GM12878 (cell line): ENCODE measurements around the gene ITSN1. TPM values are rescaled to one million over a fixed set of nuclear protein-coding genes. Genes with fewer than 3 reads are reported as not detected.

Experiments
- ATAC-seq: fragments of 200-7000 bp; cut with Tn5 transposase; 3 replicates; pipeline ENCODE4 v1.9.1; 2020; ENCODE audit warnings: mild to moderate bottlenecking, moderate library complexity
- BruUV-seq: library from RNA; stranded (reverse); fragments of 400-500 nt; replicated peaks from 2 replicates; lab custom pipeline; 2021; lab: Mats Ljungman, UMichigan
- CTCF ChIA-PET: fragments of 300-600 bp; sonication (Branson Sonifier 250); formaldehyde crosslinking; extraction: SDS; loops from one replicate; lab custom pipeline; 2021; ENCODE audit warnings: inconsistent platforms; lab: Yijun Ruan, JAX
- POLR2A ChIA-PET: fragments of 350-600 bp; formaldehyde crosslinking; extraction: SDS; loops from one replicate; lab custom pipeline; 2021; ENCODE audit warnings: inconsistent platforms; lab: Charles Lee
- RAD21 ChIA-PET: fragments of 300-600 bp; sonication (Branson Sonifier 250); formaldehyde crosslinking; loops from one replicate; lab custom pipeline; 2023; ENCODE audit warnings: antibody characterized with exemption; ENCODE audit not compliant: unreplicated experiment; lab: Charles Lee
- SMC1A ChIA-PET: fragments of 300-600 bp; sonication (Branson Sonifier 250); formaldehyde crosslinking; loops from one replicate; lab custom pipeline; 2023; ENCODE audit not compliant: unreplicated experiment, uncharacterized antibody; lab: Charles Lee
- DNase-seq: peaks from one replicate; pipeline ENCODE4 v3.0.0-alpha.2; 2011; ENCODE audit warnings: low read depth, low spot score
- FAIRE-seq: peaks from 3 replicates; lab custom pipeline; 2011; peaks lifted over from hg19 to GRCh38; lab: Jason Lieb, UNC
- H2AFZ ChIP-seq: 2 replicates; pipeline ENCODE4 v1.6.0; 2011; ENCODE audit warnings: low read depth, low read length, control low read depth; ENCODE audit not compliant: control insufficient read depth
- H3K27ac ChIP-seq: 2 replicates; pipeline ENCODE4 v1.5.1; 2011; ENCODE audit warnings: control low read depth; ENCODE audit not compliant: control insufficient read depth, insufficient read depth
- H3K27me3 ChIP-seq, 2 experiments: replicated peaks in 1 of 2; 2 replicates each; pipeline versions ENCODE4 v1.6.0 to v1.6.1; 2011; ENCODE audit warnings: low read length in 1 of 2; ENCODE audit not compliant: control insufficient read depth in 2 of 2, insufficient read depth in 2 of 2
- H3K36me3 ChIP-seq, 2 experiments: 2 replicates each; pipeline ENCODE4 v1.5.1; 2011; ENCODE audit warnings: low read length in 1 of 2; ENCODE audit not compliant: control insufficient read depth in 2 of 2, insufficient read depth in 2 of 2
- H3K4me1 ChIP-seq: 2 replicates; pipeline ENCODE4 v1.6.1; 2011; ENCODE audit warnings: mild to moderate bottlenecking, low read length, moderate library complexity, mixed read lengths; ENCODE audit not compliant: control insufficient read depth, insufficient read depth
- H3K4me2 ChIP-seq: 2 replicates; pipeline ENCODE4 v1.6.0; 2011; ENCODE audit warnings: control low read depth; ENCODE audit not compliant: control insufficient read depth, insufficient read depth
- H3K4me3 ChIP-seq: fragments of 200-600 bp; sonication (generic); 2 replicates; pipeline ENCODE4 v1.5.1; 2016
- H3K79me2 ChIP-seq: 2 replicates; pipeline ENCODE4 v1.6.0; 2011; ENCODE audit warnings: low read length; ENCODE audit not compliant: control insufficient read depth, insufficient read depth
- H3K9ac ChIP-seq: 2 replicates; pipeline ENCODE4 v1.8.0; 2011; ENCODE audit warnings: low read length, control low read depth, mixed read lengths; ENCODE audit not compliant: control insufficient read depth, insufficient read depth
- H3K9me3 ChIP-seq: replicated peaks from 3 replicates; pipeline ENCODE4 v1.5.1; 2011; ENCODE audit warnings: mild to moderate bottlenecking, low read length; ENCODE audit not compliant: control insufficient read depth, insufficient read depth
- H4K20me1 ChIP-seq: 2 replicates; pipeline ENCODE4 v1.6.0; 2011; ENCODE audit not compliant: control insufficient read depth, insufficient read depth
- CBFB ChIP-seq: IDR thresholded peaks from 2 replicates; pipeline ENCODE4 v1.6.1; 2016; ENCODE audit warnings: antibody characterized with exemption, low read depth
- FOXM1 ChIP-seq: IDR thresholded peaks from 2 replicates; pipeline ENCODE4 v1.6.1; 2012; ENCODE audit warnings: low read depth, mild to moderate bottlenecking, inconsistent platforms, low read length, moderate library complexity
- GABPA ChIP-seq: IDR thresholded peaks from 2 replicates; pipeline ENCODE4 v1.6.1; 2014; ENCODE audit warnings: antibody characterized with exemption, low read depth, mild to moderate bottlenecking, inconsistent platforms
- HCFC1 ChIP-seq: fragments of 150-350 bp; IDR thresholded peaks from 2 replicates; pipeline ENCODE4 v1.6.1; 2014; ENCODE audit warnings: low read length
- IKZF1 ChIP-seq: fragments of 450-650 bp; conservative IDR thresholded peaks from 2 replicates; pipeline ENCODE4 v1.6.1; 2017; ENCODE audit warnings: antibody characterized with exemption, mild to moderate bottlenecking
- MTA2 ChIP-seq: fragments of 450-650 bp; IDR thresholded peaks from 2 replicates; pipeline ENCODE4 v1.6.1; 2016; ENCODE audit warnings: low read depth, mild to moderate bottlenecking, moderate library complexity
- MYB ChIP-seq: fragments of 150-350 bp; IDR thresholded peaks from 2 replicates; pipeline ENCODE4 v1.6.1; 2014; ENCODE audit warnings: mild to moderate bottlenecking, low read depth, low read length, borderline replicate concordance
- RELB ChIP-seq: fragments of 450-650 bp; IDR thresholded peaks from 2 replicates; pipeline ENCODE4 v1.6.1; 2017; ENCODE audit warnings: low read depth, mild to moderate bottlenecking, moderate library complexity
- SIN3A ChIP-seq: IDR thresholded peaks from 2 replicates; pipeline ENCODE4 v1.6.1; 2012; ENCODE audit warnings: low read depth, low read length, improper control_type of control experiment
- SMC3 ChIP-seq: IDR thresholded peaks from 2 replicates; pipeline ENCODE4 v1.6.1; 2011; ENCODE audit warnings: low read length, improper control_type of control experiment, borderline replicate concordance
- ZNF384 ChIP-seq: IDR thresholded peaks from 2 replicates; pipeline ENCODE4 v1.6.1; 2012; ENCODE audit warnings: low read depth, mild to moderate bottlenecking, low read length, improper control_type of control experiment, borderline replicate concordance
- WGBS: methylation state at CpG from one replicate; pipeline ENCODE4 v1.1.6; 2016; ENCODE audit warnings: low lambda C conversion rate; ENCODE audit not compliant: insufficient replicate concordance, insufficient coverage; ENCODE audit errors: missing lambda C conversion rate; 5-methylcytosine and 5-hydroxymethylcytosine counted together
- in situ Hi-C: fragments of 300-500 bp; cut with MboI; formaldehyde crosslinking; loops from 9 replicates; pipeline ENCODE4 v1.14.3; 2018; ENCODE audit warnings: mixed read lengths
- intact Hi-C: fragments of 100-400 bp; cut with micrococcal nuclease; formaldehyde crosslinking; loops from one replicate; pipeline ENCODE4 v1.14.2; 2022; ENCODE audit not compliant: unreplicated experiment
- polyA plus RNA-seq, 11 experiments: library from polyadenylated mRNA; depleted of rRNA in 4 of 11; unstranded in 6 of 11; stranded (reverse) in 5 of 11; fragments of >200 nt; fragmentation: Nextera tagmentation in 4 of 11; fragmentation: Illumina TruSeq in 1 of 11; extraction: Ambion mirVana in 4 of 11; extraction: Trizol in 1 of 11; gene quantifications; 1 replicate in 1 of 11; 2 replicates in 10 of 11; pipeline versions ENCODE4 v1.2.1 to v1.2.3, GENCODE V29; 2011 to 2016; ENCODE audit warnings: inconsistent platforms in 2 of 11, missing spikeins in 2 of 11, low read depth in 1 of 11
- total RNA-seq, 4 experiments: library from RNA; depleted of rRNA in 3 of 4; stranded (reverse); fragments of >200 nt in 3 of 4; fragmentation: Illumina TruSeq in 1 of 4; extraction: Trizol in 1 of 4; gene quantifications; 2 replicates each; pipeline versions ENCODE4 v1.2.1 to v1.2.3, GENCODE V29; 2013 to 2021
- TF ChIP-seq, protein P1 (sequence below): fragments of 450-650 bp; conservative IDR thresholded peaks from 2 replicates; pipeline ENCODE4 v1.6.1; 2017; ENCODE audit warnings: mild to moderate bottlenecking, moderate library complexity
- TF ChIP-seq, protein P2 (sequence below): fragments of 450-650 bp; IDR thresholded peaks from 2 replicates; pipeline ENCODE4 v1.6.1; 2017; ENCODE audit warnings: mild to moderate bottlenecking, moderate library complexity
- TF ChIP-seq, protein P3 (sequence below): fragments of 450-650 bp; IDR thresholded peaks from 2 replicates; pipeline ENCODE4 v1.6.1; 2018; ENCODE audit warnings: mild to moderate bottlenecking, low read depth, moderate library complexity; ENCODE audit not compliant: partially characterized antibody

Gene ITSN1
- total and polyA plus RNA-seq, 10 of the 15 experiments (the other 5 are each of a cell fraction or from before 2014, with no cell fraction given) = 0.89 to 10.6 (median 4.8) TPM

- Histone ChIP-seq H3K36me3 (no peaks in the 10 kb centered on the region), H3K79me2 (no peaks in the 10 kb centered on the region), H3K27ac (no peak overlapping the region), H4K20me1 (no peaks in the 10 kb centered on the region), H3K9me3 (no peaks in the 10 kb centered on the region; the same call in 2 of the 3 replicates), H3K4me3 (no peak overlapping the region), H3K27me3 (no peaks in the 10 kb centered on the region), H2AFZ (no peak overlapping the region), H3K4me1 (no peaks in the 10 kb centered on the region), H3K4me2 (no peak overlapping the region), H3K9ac (no peak overlapping the region)
- ChIA-PET SMC1A (interaction anchor here (1.4 kb wide), 1 partner anchor 16 kb away, joined by 5 read pairs; no protein-coding TSS in a partner anchor), POLR2A (interaction anchor here (0.5 kb wide), 2 partner anchors 19 to 143 kb away, joined by 4 to 6 read pairs; no protein-coding TSS in a partner anchor), RAD21 (interaction anchor here (1.0 kb wide), 1 partner anchor 16 kb away, joined by 3 read pairs; no protein-coding TSS in a partner anchor), CTCF (interaction anchor here (1.0 kb wide), 1 partner anchor 9 kb away, joined by 3 read pairs; no protein-coding TSS in a partner anchor)
- intact Hi-C loops = no loop called here
- no peak for FAIRE-seq
- WGBS = 71% methylated on average over 2 of the region's 2 CpGs
- DNase-seq = no peak
- in situ Hi-C loops = no loop called here
- no peak for ATAC-seq
- BruUV-seq = no TSS peak
- TF ChIP-seq RELB = no peak
- no peak for TF ChIP-seq MTA2
- no peak for TF ChIP-seq HCFC1
- TF ChIP-seq GABPA = no peak
- TF ChIP-seq, protein P1, sequence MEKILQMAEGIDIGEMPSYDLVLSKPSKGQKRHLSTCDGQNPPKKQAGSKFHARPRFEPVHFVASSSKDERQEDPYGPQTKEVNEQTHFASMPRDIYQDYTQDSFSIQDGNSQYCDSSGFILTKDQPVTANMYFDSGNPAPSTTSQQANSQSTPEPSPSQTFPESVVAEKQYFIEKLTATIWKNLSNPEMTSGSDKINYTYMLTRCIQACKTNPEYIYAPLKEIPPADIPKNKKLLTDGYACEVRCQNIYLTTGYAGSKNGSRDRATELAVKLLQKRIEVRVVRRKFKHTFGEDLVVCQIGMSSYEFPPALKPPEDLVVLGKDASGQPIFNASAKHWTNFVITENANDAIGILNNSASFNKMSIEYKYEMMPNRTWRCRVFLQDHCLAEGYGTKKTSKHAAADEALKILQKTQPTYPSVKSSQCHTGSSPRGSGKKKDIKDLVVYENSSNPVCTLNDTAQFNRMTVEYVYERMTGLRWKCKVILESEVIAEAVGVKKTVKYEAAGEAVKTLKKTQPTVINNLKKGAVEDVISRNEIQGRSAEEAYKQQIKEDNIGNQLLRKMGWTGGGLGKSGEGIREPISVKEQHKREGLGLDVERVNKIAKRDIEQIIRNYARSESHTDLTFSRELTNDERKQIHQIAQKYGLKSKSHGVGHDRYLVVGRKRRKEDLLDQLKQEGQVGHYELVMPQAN = no peak
- TF ChIP-seq FOXM1 = no peak
- TF ChIP-seq, protein P2, sequence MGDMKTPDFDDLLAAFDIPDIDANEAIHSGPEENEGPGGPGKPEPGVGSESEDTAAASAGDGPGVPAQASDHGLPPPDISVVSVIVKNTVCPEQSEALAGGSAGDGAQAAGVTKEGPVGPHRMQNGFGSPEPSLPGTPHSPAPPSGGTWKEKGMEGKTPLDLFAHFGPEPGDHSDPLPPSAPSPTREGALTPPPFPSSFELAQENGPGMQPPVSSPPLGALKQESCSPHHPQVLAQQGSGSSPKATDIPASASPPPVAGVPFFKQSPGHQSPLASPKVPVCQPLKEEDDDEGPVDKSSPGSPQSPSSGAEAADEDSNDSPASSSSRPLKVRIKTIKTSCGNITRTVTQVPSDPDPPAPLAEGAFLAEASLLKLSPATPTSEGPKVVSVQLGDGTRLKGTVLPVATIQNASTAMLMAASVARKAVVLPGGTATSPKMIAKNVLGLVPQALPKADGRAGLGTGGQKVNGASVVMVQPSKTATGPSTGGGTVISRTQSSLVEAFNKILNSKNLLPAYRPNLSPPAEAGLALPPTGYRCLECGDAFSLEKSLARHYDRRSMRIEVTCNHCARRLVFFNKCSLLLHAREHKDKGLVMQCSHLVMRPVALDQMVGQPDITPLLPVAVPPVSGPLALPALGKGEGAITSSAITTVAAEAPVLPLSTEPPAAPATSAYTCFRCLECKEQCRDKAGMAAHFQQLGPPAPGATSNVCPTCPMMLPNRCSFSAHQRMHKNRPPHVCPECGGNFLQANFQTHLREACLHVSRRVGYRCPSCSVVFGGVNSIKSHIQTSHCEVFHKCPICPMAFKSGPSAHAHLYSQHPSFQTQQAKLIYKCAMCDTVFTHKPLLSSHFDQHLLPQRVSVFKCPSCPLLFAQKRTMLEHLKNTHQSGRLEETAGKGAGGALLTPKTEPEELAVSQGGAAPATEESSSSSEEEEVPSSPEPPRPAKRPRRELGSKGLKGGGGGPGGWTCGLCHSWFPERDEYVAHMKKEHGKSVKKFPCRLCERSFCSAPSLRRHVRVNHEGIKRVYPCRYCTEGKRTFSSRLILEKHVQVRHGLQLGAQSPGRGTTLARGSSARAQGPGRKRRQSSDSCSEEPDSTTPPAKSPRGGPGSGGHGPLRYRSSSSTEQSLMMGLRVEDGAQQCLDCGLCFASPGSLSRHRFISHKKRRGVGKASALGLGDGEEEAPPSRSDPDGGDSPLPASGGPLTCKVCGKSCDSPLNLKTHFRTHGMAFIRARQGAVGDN = no peak
- no peak for TF ChIP-seq IKZF1
- no peak for TF ChIP-seq SIN3A
- TF ChIP-seq SMC3 = no peak
- TF ChIP-seq, protein P3, sequence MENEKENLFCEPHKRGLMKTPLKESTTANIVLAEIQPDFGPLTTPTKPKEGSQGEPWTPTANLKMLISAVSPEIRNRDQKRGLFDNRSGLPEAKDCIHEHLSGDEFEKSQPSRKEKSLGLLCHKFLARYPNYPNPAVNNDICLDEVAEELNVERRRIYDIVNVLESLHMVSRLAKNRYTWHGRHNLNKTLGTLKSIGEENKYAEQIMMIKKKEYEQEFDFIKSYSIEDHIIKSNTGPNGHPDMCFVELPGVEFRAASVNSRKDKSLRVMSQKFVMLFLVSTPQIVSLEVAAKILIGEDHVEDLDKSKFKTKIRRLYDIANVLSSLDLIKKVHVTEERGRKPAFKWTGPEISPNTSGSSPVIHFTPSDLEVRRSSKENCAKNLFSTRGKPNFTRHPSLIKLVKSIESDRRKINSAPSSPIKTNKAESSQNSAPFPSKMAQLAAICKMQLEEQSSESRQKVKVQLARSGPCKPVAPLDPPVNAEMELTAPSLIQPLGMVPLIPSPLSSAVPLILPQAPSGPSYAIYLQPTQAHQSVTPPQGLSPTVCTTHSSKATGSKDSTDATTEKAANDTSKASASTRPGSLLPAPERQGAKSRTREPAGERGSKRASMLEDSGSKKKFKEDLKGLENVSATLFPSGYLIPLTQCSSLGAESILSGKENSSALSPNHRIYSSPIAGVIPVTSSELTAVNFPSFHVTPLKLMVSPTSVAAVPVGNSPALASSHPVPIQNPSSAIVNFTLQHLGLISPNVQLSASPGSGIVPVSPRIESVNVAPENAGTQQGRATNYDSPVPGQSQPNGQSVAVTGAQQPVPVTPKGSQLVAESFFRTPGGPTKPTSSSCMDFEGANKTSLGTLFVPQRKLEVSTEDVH = no peak
- TF ChIP-seq ZNF384 = no peak
- TF ChIP-seq CBFB = no peak
- TF ChIP-seq MYB = no peak
These were observed 138.8 kb downstream of the ITSN1 start for GRCh38 chr21:33781121-33781520.
